ENCODE data around the gene CTNNA2.

GRCh38 chr2:80195034-80195433 lies 682.2 kb downstream of the CTNNA2 start:
- TF ChIP-seq RARB (CRISPR knock-in tag; IDR thresholded peaks at IDR 0.05): no peak
- TF ChIP-seq, protein P1, sequence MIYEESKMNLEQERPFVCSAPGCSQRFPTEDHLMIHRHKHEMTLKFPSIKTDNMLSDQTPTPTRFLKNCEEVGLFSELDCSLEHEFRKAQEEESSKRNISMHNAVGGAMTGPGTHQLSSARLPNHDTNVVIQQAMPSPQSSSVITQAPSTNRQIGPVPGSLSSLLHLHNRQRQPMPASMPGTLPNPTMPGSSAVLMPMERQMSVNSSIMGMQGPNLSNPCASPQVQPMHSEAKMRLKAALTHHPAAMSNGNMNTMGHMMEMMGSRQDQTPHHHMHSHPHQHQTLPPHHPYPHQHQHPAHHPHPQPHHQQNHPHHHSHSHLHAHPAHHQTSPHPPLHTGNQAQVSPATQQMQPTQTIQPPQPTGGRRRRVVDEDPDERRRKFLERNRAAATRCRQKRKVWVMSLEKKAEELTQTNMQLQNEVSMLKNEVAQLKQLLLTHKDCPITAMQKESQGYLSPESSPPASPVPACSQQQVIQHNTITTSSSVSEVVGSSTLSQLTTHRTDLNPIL (CRISPR knock-in tag; IDR thresholded peaks at IDR 0.05; ENCODE audit: low read depth): no peak
- TF ChIP-seq ARNTL (CRISPR knock-in tag; IDR thresholded peaks at IDR 0.05; ENCODE audit: borderline replicate concordance, low read depth): no peak
- TF ChIP-seq SNAI2 (CRISPR knock-in tag; IDR thresholded peaks at IDR 0.05): no peak
- TF ChIP-seq ZFP30 (CRISPR knock-in tag; IDR thresholded peaks at IDR 0.05): no peak
- TF ChIP-seq PATZ1 (CRISPR knock-in tag; IDR thresholded peaks at IDR 0.05; ENCODE audit: borderline replicate concordance): no peak
- TF ChIP-seq TCF4 (CRISPR knock-in tag; IDR thresholded peaks at IDR 0.05; ENCODE audit: borderline replicate concordance): no peak
- TF ChIP-seq ZNF8 (CRISPR knock-in tag; IDR thresholded peaks at IDR 0.05): no peak
- TF ChIP-seq CSRNP3 (CRISPR knock-in tag; IDR thresholded peaks at IDR 0.05): no peak
- TF ChIP-seq ISL1 (CRISPR knock-in tag; IDR thresholded peaks at IDR 0.05): no peak
- TF ChIP-seq CSDC2 (CRISPR knock-in tag; IDR thresholded peaks at IDR 0.05): no peak
